ENCODE measurements around the gene NANOS2.
A peak's percentile ranks its signal among the peaks of the same experiment; 100 is the strongest.
"Not testable (repeated sequence)": the region's sequence is repeated elsewhere in the genome, so short reads cannot be mapped to it uniquely, and the experiment has no call there.

The NANOS2 gene

GRCh38 chr19:45876411-45877197, 38.0 kb downstream of the NANOS2 start:
- DNase-seq (ENCODE audit: low read depth in 2 of 2): no peak

- DNase-seq (ENCODE audit: low read depth in 2 of 2): peak in 1 of 2 donors; percentile 36
These were observed 38.5 kb downstream of the NANOS2 start for GRCh38 chr19:45876161-45876410.

- DNase-seq (ENCODE audit: low read depth in 2 of 2): no peak
These were observed 40.0 kb downstream of the NANOS2 start for GRCh38 chr19:45874620-45874966.

DNA sequence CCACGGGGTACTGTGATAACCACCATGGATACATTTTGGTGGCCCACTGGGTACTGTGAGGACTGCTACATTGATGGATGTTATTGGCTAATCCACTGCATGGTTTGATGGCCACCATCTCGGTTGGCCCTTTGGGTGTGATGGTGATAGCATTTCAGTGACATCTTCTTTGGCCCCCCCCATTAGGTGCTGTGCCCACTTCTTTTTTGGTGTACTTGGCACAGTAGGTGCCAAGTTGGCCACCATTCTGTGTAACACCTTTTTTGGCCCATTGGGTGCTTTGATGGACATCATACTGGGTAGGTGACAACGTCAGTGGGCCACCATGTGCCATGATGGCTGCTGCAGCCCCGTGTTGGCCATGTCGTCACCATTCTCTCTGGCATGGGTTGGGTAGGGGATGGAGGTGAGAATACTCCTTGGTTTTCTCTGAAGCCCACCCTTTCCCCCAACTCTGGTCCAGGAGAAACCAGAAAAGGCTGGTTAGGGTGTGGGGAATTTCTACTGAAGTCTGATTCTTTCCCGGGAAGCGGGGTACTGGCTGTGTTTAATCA, 41.3 kb downstream of the NANOS2 start:
- no peak for DNase-seq (ENCODE audit: low read depth in 2 of 2)

DNA sequence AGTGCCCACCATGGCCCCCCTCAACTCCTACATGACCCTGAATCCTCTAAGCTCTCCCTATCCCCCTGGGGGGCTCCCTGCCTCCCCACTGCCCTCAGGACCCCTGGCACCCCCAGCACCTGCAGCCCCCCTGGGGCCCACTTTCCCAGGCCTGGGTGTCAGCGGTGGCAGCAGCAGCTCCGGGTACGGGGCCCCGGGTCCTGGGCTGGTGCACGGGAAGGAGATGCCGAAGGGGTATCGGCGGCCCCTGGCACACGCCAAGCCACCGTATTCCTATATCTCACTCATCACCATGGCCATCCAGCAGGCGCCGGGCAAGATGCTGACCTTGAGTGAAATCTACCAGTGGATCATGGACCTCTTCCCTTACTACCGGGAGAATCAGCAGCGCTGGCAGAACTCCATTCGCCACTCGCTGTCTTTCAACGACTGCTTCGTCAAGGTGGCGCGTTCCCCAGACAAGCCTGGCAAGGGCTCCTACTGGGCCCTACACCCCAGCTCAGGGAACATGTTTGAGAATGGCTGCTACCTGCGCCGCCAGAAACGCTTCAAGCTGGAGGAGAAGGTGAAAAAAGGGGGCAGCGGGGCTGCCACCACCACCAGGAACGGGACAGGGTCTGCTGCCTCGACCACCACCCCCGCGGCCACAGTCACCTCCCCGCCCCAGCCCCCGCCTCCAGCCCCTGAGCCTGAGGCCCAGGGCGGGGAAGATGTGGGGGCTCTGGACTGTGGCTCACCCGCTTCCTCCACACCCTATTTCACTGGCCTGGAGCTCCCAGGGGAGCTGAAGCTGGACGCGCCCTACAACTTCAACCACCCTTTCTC, 42.3 kb downstream of the NANOS2 start:
- no peak for DNase-seq (ENCODE audit: low read depth in 2 of 2)

DNA sequence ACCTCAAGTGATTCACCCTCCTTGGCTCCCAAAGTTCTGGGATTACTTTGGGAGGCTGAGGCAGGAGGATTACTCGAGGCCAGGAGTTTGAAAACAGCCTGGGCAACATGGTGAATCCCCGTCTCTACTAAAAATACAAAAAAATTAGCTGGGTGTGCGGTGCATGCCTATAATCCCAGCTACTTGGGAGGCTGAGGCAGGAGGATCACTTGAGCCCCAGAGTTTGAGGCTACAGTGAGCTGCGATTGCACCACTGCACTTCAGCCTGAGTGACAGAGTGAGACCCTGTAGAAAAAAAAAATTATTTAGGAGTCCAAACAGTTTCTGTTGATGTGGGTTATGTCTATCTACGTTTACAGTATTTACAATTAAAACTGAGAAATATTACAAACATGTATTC, 43.8 kb downstream of the NANOS2 start:
- no peak for DNase-seq (ENCODE audit: low read depth in 2 of 2)

GRCh38 chr19:45867241-45867640, 47.3 kb downstream of the NANOS2 start:
- DNase-seq (ENCODE audit: low read depth in 2 of 2): not testable (repeated sequence)

GRCh38 chr19:45866400-45867176, 48.0 kb downstream of the NANOS2 start:
- DNase-seq (ENCODE audit: low read depth in 2 of 2): no peak

DNA sequence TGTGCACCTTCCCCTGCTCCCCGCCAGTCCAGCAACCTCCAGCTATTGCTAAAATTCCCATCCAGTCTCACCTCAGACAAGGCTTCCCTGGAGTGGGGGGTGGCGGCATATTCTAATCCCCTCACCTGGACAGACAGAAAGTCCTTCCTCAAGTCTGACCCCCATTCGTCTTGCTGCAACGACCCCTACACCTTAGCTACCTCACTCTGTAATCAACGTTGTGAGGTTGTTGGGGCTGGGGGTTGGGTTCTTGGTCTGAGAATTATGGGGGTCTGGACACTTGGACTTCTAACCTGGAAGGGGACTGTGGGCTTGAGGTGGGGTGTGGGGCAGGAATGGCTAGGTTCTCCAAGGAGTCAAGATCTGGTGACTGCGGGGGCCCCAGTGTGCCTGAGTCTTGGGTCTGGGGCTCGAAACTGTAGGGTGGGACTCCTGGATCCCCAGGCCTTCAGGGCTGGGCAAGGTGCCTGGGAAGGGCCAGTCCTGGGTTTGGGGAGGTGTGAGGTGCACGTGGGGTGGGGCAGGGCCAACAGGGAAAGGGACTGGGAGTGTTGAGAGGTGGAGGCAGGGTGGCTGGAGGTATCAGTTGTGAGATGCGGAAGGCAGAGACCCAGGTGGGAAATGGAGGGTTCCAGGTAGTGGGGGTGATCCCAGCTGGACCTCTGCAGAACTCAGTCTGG, 49.2 kb downstream of the NANOS2 start:
- DNase-seq (ENCODE audit: low read depth in 2 of 2): no peak

DNA sequence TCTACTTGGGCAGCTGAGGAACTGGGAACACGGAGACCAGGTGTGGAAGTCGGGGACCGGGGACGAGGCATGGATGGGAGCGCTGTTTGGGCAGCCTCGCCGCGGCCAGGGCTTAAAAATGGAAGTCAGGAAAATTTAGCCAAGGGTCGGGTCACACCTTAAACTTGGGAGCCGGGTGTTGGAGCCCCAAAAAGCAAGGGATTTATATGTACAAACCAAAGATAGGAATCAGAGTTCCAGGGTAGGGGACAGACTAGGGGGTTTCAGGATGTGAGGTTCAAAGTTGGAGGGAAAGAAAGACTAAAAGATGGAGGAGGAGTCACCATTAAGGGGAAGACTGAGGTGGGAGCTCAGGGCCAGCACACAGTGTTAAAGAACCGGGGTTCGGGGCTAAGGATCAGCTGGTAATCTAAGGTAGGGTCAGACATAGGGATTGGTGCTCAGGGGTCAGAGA, 49.9 kb downstream of the NANOS2 start:
- DNase-seq (ENCODE audit: low read depth in 2 of 2): no peak

- peak; percentile 52 to 54 for DNase-seq (ENCODE audit: low read depth in 2 of 2)
These were observed 50.5 kb downstream of the NANOS2 start, which contains the start of gene FOXA3 for GRCh38 chr19:45863840-45864628. Gene FOXA3 (plus strand): TSS chr19:45864326. CDS start chr19:45864457, 131 bp downstream.

- DNase-seq (ENCODE audit: low read depth in 2 of 2): no peak
These were observed 51.2 kb downstream of the NANOS2 start for GRCh38 chr19:45863335-45863839.

Measured in stimulated activated CD8-positive, alpha-beta memory T cell treated with anti-CD3 and anti-CD28 coated beads, Interleukin-15, amount 100 ng/mL, for 48 hours (primary cell).